PC-9 (cell line): Measurements from ENCODE around the gene SLC10A7.

Source experiments
- CTCF ChIP-seq: fragments of 200-600 bp; sonication (generic); conservative IDR thresholded peaks from 2 replicates; pipeline ENCODE4 v1.6.1; 2017; ENCODE audit warnings: mixed run types, antibody characterized with exemption, mild to moderate bottlenecking, moderate library complexity
- EZH2 ChIP-seq: fragments of 200-600 bp; sonication (generic); IDR thresholded peaks from 2 replicates; pipeline ENCODE4 v1.8.0; 2017; ENCODE audit warnings: antibody characterized with exemption, low read depth

- TF ChIP-seq CTCF (no peak), EZH2 (no peak)
Observed at GRCh38 chr4:146260521-146260920, 261.2 kb downstream of the SLC10A7 start.
